WTC11 (cell line): ENCODE measurements around the gene BRMS1. TPM values are rescaled to one million over a fixed set of nuclear protein-coding genes. Genes with fewer than 3 reads are reported as not detected.

Experiments used
- ATAC-seq: fragments of 200-7000 bp; cut with Tn5 transposase; 2 replicates; pipeline ENCODE4 v1.10.0; 2021; ENCODE audit warnings: mild to moderate bottlenecking, moderate library complexity
- CTCF ChIA-PET: fragments of 300-600 bp; sonication (Branson Sonifier 250); formaldehyde crosslinking; loops from one replicate; lab custom pipeline; 2021; ENCODE audit warnings: antibody characterized with exemption; lab: Charles Lee
- POLR2A ChIA-PET: fragments of 350-600 bp; sonication (Branson Sonifier 250); formaldehyde crosslinking; loops from one replicate; lab custom pipeline; 2021; ENCODE audit warnings: antibody characterized with exemption; lab: Charles Lee
- DNase-seq: peaks from one replicate; pipeline ENCODE4 v3.0.0; 2021; ENCODE audit warnings: low spot score
- H3K27ac Mint-ChIP-seq: 2 replicates; pipeline ENCODE4 v1.8.0; 2021; ENCODE audit warnings: mixed read lengths
- H3K27me3 Mint-ChIP-seq: 2 replicates; pipeline ENCODE4 v1.8.0; 2021; ENCODE audit warnings: low read depth, mild to moderate bottlenecking, moderate library complexity, mixed read lengths
- H3K36me3 Mint-ChIP-seq: 2 replicates; pipeline ENCODE4 v1.8.0; 2021; ENCODE audit warnings: mixed read lengths
- H3K4me1 Mint-ChIP-seq: 2 replicates; pipeline ENCODE4 v1.8.0; 2022; ENCODE audit warnings: mixed read lengths
- H3K4me3 Mint-ChIP-seq: 2 replicates; pipeline ENCODE4 v1.8.0; 2021; ENCODE audit warnings: mild to moderate bottlenecking, moderate library complexity, mixed read lengths
- H3K9me3 Mint-ChIP-seq: 2 replicates; pipeline ENCODE4 v1.8.0; 2021; ENCODE audit warnings: mixed read lengths
- AFF4 ChIP-seq: sonication (generic); formaldehyde crosslinking; IDR thresholded peaks from 2 replicates; pipeline ENCODE4 v1.8.1; 2023; ENCODE audit warnings: mild to moderate bottlenecking, missing genetic modification reagents, borderline replicate concordance
- AR ChIP-seq: fragments of 250-450 bp; sonication (Bioruptor Pico); IDR thresholded peaks from 2 replicates; pipeline ENCODE4 v1.9.0; 2021; ENCODE audit warnings: mild to moderate bottlenecking
- ARID4B ChIP-seq: sonication (generic); formaldehyde crosslinking; IDR thresholded peaks from 2 replicates; pipeline ENCODE4 v1.8.0; 2023; ENCODE audit warnings: missing genetic modification reagents, mild to moderate bottlenecking, borderline replicate concordance
- ATF6 ChIP-seq: sonication (generic); formaldehyde crosslinking; IDR thresholded peaks from 2 replicates; pipeline ENCODE4 v1.8.1; 2023; ENCODE audit warnings: mild to moderate bottlenecking, missing genetic modification reagents
- CDX4 ChIP-seq: fragments of 250-450 bp; sonication (Bioruptor Pico); IDR thresholded peaks from 2 replicates; pipeline ENCODE4 v1.9.0; 2021; ENCODE audit warnings: moderate library complexity, mild to moderate bottlenecking, inconsistent platforms, borderline replicate concordance
- FOXP4 ChIP-seq: sonication (generic); formaldehyde crosslinking; IDR thresholded peaks from 2 replicates; pipeline ENCODE4 v1.8.0; 2022; ENCODE audit warnings: mild to moderate bottlenecking, missing genetic modification reagents
- JUN ChIP-seq: sonication (generic); formaldehyde crosslinking; IDR thresholded peaks from 2 replicates; pipeline ENCODE4 v1.8.0; 2023; ENCODE audit warnings: mild to moderate bottlenecking, missing genetic modification reagents
- NR3C1 ChIP-seq: sonication (generic); formaldehyde crosslinking; conservative IDR thresholded peaks from 2 replicates; pipeline ENCODE4 v1.8.1; 2023; ENCODE audit warnings: low read depth, mild to moderate bottlenecking, missing genetic modification reagents
- STAT6 ChIP-seq: sonication (generic); formaldehyde crosslinking; conservative IDR thresholded peaks from 2 replicates; pipeline ENCODE4 v1.8.1; 2023; ENCODE audit warnings: mild to moderate bottlenecking, low read depth, missing genetic modification reagents, moderate library complexity
- ZNF121 ChIP-seq: sonication (generic); formaldehyde crosslinking; IDR thresholded peaks from 2 replicates; pipeline ENCODE4 v1.8.0; 2023; ENCODE audit warnings: missing genetic modification reagents
- ZNF219 ChIP-seq: sonication (generic); formaldehyde crosslinking; IDR thresholded peaks from 2 replicates; pipeline ENCODE4 v1.8.0; 2023; ENCODE audit warnings: missing genetic modification reagents, mild to moderate bottlenecking, borderline replicate concordance
- ZNF671 ChIP-seq: fragments of 250-450 bp; sonication (Bioruptor Pico); IDR thresholded peaks from 2 replicates; pipeline ENCODE4 v1.8.0; 2021; ENCODE audit warnings: mild to moderate bottlenecking
- total RNA-seq: library from RNA; stranded (reverse); gene quantifications from 3 replicates; pipeline ENCODE4 v1.2.3, GENCODE V29; 2021

Gene BRMS1
- total RNA-seq, 1 experiment from 2014 or later = 44.5 TPM

GRCh38 chr11:66309475-66309874, 35.4 kb downstream of the BRMS1 start (continued):
- TF ChIP-seq AFF4 (no peak), ARID4B (no peak), NR3C1 (CRISPR knock-in tag) (no peak), STAT6 (no peak)

- Mint-ChIP-seq H3K4me3 (no peak overlapping the region), H3K36me3 (no peaks in the 10 kb centered on the region), H3K27ac (no peak overlapping the region), H3K9me3 (no peaks in the 10 kb centered on the region), H3K4me1 (peaks cover under 1% of the 10 kb centered on the region; the same call in 1 of the 2 replicates), H3K27me3 (peaks cover 4% of the 10 kb centered on the region)
- no peak for ATAC-seq
- TF ChIP-seq CDX4 (CRISPR knock-in tag) = no peak
- no peak for DNase-seq
- ChIA-PET POLR2A (no interaction called here), CTCF (interaction anchor here (1.0 to 7.3 kb wide), 3 partner anchors 10 to 23 kb away, joined by 3 to 79 read pairs (median 5); no protein-coding TSS in a partner anchor)
Measured at GRCh38 chr11:66302656-66303055, 42.2 kb downstream of the BRMS1 start.

GRCh38 chr11:66299186-66299585, 45.7 kb downstream of the BRMS1 start:
- Mint-ChIP-seq H3K36me3 (no peaks in the 10 kb centered on the region), H3K9me3 (no peaks in the 10 kb centered on the region), H3K4me3 (no peak overlapping the region), H3K4me1 (peaks cover 5% of the 10 kb centered on the region), H3K27me3 (peaks cover 2% of the 10 kb centered on the region; the same call in 1 of the 2 replicates), H3K27ac (no peak overlapping the region)
- ChIA-PET POLR2A (no interaction called here), CTCF (interaction anchor here (1.1 to 7.3 kb wide), 3 partner anchors 13 to 71 kb away, joined by 3 to 79 read pairs (median 5); no protein-coding TSS in a partner anchor)
- no peak for DNase-seq
- ATAC-seq = no peak
- TF ChIP-seq AR (CRISPR knock-in tag) (no peak), ZNF219 (CRISPR knock-in tag) (no peak), ZNF121 (CRISPR knock-in tag) (no peak), FOXP4 (no peak), ATF6 (CRISPR knock-in tag) (no peak), JUN (CRISPR knock-in tag) (no peak), ZNF671 (no peak)
